Smooth muscle cell of bladder (primary cell): Measurements from ENCODE around the gene C20orf141. TPM values are rescaled to one million over a fixed set of nuclear protein-coding genes. Genes with fewer than 3 reads are reported as not detected.

ENCODE experiments used
- total RNA-seq: library from RNA; depleted of rRNA; stranded (reverse); fragments of >200 nt; gene quantifications from 2 replicates; pipeline ENCODE4 v1.2.3, GENCODE V29; 2014

The C20orf141 gene
- total RNA-seq: 0.37 TPM in 1 of 2 replicates, not detected in the other

GRCh38 chr20:2814587-2815051 lies at the start of gene C20orf141:
Gene C20orf141 (plus strand): TSS chr20:2814987. CDS start chr20:2815185, 198 bp downstream.

GRCh38 chr20:2800521-2801285 lies 14.1 kb upstream of the C20orf141 start, which contains the start of gene CPXM1:
Gene CPXM1 (minus strand): TSS chr20:2800627. CDS start chr20:2800572, 55 bp downstream.

GRCh38 chr20:2816030-2816582 lies 1.3 kb downstream of the C20orf141 start, which contains the start of gene TMEM239:
Gene TMEM239 (plus strand): TSS chr20:2816364. CDS start chr20:2816555, 191 bp downstream.

GRCh38 chr20:2840138-2840966 lies 25.6 kb downstream of the C20orf141 start, which contains the start of the genes PCED1A and VPS16:
Gene PCED1A (minus strand): TSS chr20:2840655. CDS start chr20:2839912, 743 bp downstream.
Gene VPS16 (plus strand): TSS chr20:2840745. CDS start chr20:2840775, 30 bp downstream.

Other genes with a start within 250 kb of the C20orf141 start
- 118 and 160 TPM in 2 replicates for gene NOP56, start 162.4 kb upstream of the C20orf141 start, total RNA-seq
- 79.0 and 98.4 TPM in 2 replicates for gene IDH3B, start 150.8 kb upstream of the C20orf141 start, total RNA-seq
- gene EBF4, start 122.2 kb upstream of the C20orf141 start, total RNA-seq: 0.57 and 1.8 TPM in 2 replicates
- gene CPXM1, start 14.4 kb upstream of the C20orf141 start, total RNA-seq: 0.71 and 1.2 TPM in 2 replicates
- not detected in 2 replicates for gene TMEM239, start 1.4 kb downstream of the C20orf141 start, total RNA-seq
- 17.1 and 26.6 TPM in 2 replicates for gene PCED1A, start 25.7 kb downstream of the C20orf141 start, total RNA-seq
- 72.2 and 72.7 TPM in 2 replicates for gene VPS16, start 25.8 kb downstream of the C20orf141 start, total RNA-seq
- 22.9 and 27.9 TPM in 2 replicates for gene PTPRA, start 58.5 kb downstream of the C20orf141 start, total RNA-seq
- 0.09 and 0.57 TPM in 2 replicates for gene GNRH2, start 228.6 kb downstream of the C20orf141 start, total RNA-seq
- gene MRPS26, start 231.1 kb downstream of the C20orf141 start, total RNA-seq: 38.3 and 44.7 TPM in 2 replicates